ENCODE measurements around the gene FIGLA.

GRCh38 chr2:70759446-70759845 lies 31.0 kb downstream of the FIGLA start:
- TF ChIP-seq GATA3 (IDR thresholded peaks at IDR 0.05; ENCODE audit: low read depth, low read length) = no peak
- TF ChIP-seq GATA2 (IDR thresholded peaks at IDR 0.05; ENCODE audit: low read depth, low read length) = no peak
